ENCODE measurements around the gene FMNL2.

The FMNL2 gene

DNA sequence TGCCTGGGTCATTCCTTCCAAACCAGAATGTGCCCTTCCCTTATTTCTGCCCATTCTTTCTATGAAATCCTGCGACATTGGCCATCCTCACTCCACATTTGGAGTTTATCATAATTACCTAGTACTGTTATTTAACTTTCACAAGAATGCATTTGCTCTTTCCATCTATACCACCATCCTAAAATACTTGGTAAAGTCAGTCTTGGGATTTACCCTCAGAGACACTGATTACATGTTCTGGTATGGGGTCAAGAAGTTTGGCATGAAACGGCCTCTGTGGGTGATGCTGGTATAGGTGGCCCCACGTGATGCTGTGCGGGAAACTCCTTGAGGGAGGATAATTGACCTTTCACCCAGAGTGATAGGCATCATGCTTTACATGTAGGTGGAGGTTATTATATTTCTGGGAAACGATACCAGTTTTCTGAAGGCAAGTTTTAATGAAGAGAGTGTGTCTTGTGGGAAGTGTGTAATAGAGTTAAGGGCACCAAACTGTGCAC is 123.5 kb downstream of the FMNL2 start:
- no peak for DNase-seq (ENCODE audit: low read depth)
- TF ChIP-seq, protein P1, sequence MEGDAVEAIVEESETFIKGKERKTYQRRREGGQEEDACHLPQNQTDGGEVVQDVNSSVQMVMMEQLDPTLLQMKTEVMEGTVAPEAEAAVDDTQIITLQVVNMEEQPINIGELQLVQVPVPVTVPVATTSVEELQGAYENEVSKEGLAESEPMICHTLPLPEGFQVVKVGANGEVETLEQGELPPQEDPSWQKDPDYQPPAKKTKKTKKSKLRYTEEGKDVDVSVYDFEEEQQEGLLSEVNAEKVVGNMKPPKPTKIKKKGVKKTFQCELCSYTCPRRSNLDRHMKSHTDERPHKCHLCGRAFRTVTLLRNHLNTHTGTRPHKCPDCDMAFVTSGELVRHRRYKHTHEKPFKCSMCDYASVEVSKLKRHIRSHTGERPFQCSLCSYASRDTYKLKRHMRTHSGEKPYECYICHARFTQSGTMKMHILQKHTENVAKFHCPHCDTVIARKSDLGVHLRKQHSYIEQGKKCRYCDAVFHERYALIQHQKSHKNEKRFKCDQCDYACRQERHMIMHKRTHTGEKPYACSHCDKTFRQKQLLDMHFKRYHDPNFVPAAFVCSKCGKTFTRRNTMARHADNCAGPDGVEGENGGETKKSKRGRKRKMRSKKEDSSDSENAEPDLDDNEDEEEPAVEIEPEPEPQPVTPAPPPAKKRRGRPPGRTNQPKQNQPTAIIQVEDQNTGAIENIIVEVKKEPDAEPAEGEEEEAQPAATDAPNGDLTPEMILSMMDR (IDR thresholded peaks at IDR 0.05; ENCODE audit: low read length, missing control alignments): no peak
- H3K4me3 ChIP-seq (replicated peaks; ENCODE audit: low read depth, low read length): no peak overlapping the region

DNA sequence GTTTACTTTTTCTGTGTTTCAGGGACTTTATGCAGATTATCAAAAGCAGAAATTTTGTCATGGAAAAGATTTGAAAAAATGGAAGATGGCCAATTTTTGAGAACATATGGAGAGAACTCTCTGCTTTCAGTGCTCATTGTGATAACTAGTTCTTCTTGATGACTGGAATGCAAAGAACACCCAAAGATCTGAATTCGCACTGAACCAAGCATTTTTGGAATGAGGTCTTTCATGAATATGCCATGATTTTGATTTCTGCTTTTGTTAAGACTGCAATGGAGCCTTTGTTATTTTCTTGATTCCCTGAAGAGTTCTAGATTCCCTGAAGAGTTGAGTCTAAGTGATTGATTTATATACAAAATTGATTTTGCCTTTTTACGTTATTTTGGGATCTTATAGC is 124.1 kb downstream of the FMNL2 start:
- TF ChIP-seq, protein P1 (IDR thresholded peaks at IDR 0.05; ENCODE audit: low read length, missing control alignments): no peak
- H3K4me3 ChIP-seq (replicated peaks; ENCODE audit: low read depth, low read length): no peak overlapping the region
- DNase-seq (ENCODE audit: low read depth): no peak

DNA sequence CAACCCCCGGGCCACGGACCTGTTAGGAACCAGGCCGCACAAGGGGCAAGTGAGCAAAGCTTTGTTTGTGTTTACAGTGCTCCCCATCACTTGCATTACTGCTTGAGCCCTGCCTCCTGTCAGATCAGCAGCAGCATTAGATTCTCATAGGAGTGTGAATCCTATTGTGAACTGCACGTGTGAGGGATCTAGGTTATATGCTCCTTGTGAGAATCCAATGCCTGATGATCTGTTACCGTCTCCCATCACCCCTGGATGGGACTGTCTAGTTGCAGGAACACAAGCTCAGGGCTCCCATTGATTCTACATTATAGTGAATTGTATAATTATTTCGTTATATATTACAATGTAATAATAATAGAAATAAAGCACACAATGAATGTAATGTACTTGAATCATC is 125.6 kb downstream of the FMNL2 start:
- H3K4me3 ChIP-seq (replicated peaks; ENCODE audit: low read depth, low read length): no peak overlapping the region
- no peak for DNase-seq (ENCODE audit: low read depth)
- TF ChIP-seq, protein P1 (IDR thresholded peaks at IDR 0.05; ENCODE audit: low read length, missing control alignments): no peak

DNA sequence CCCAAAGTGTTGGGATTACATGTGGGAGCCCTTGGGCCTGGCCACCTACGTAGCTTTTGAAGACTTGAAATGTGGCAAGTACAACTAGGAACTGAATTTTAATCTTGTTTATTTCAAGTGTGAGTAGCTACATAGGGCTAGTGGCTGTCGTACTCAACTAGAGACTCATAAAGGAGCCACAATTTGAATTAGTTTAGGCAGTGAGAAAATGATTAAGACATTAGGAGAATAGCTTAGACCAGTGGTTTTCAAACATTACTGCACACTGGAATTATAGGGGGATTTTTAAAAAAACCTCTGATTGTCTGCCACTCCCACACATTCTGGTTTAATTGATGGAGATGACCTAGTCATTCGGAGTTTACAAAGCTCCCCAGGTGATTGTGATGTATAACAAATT is 127.1 kb downstream of the FMNL2 start:
- DNase-seq (ENCODE audit: low read depth): no peak
- TF ChIP-seq, protein P1 (IDR thresholded peaks at IDR 0.05; ENCODE audit: low read length, missing control alignments): no peak
- H3K4me3 ChIP-seq (replicated peaks; ENCODE audit: low read depth, low read length): no peak overlapping the region

DNA sequence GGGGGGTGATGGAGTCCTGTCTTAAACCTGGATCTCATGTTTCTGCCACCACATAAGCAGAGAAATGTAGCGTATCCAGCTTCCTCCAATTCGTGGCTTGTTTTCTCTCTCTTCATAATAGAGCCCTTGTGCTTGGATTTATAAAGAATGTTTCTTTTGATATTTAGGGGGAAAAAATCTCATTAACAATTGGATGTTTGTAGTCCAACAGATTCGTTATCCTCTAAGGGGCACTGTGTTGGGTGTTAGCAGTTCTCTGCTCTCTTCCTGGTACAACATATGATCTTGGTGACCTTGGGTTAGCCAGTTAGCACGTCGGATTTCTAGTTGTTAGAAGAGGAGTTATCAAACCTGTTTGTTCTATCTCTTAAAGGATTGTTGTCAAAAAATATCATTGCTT is 127.8 kb downstream of the FMNL2 start:
- TF ChIP-seq, protein P1 (IDR thresholded peaks at IDR 0.05; ENCODE audit: low read length, missing control alignments): no peak
- no peak for DNase-seq (ENCODE audit: low read depth)
- H3K4me3 ChIP-seq (replicated peaks; ENCODE audit: low read depth, low read length): no peak overlapping the region

DNA sequence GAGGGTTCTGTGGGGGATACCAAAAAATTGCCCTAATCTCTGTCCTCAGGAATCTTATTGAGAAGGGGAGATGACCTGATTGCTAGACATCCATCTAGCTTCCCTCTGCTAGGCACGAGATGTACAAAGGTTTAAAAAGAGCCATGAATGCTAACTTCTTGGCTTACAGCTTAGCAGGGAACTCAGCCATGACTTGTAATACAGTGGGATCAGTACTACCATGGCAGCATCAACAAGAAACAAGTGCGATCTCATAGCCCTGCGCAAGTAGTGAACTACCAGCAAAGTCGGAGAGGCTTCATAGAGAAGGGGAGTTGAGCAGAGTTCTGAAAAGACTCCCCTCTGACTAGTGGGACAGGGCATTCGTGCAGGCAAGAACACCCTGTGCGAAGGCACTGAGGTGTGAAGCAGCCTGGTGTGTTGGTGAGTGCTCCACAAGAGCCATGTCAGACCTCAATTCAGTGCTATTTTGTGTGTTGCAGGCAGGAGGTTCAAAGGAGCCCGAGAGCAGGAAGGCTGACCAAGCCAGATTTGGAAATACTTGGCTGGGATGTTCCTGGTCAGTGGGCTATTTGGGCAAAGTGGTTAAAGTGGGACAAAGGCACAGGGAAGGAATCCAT is 130.0 kb downstream of the FMNL2 start:
- TF ChIP-seq, protein P1 (IDR thresholded peaks at IDR 0.05; ENCODE audit: low read length, missing control alignments): no peak

DNA sequence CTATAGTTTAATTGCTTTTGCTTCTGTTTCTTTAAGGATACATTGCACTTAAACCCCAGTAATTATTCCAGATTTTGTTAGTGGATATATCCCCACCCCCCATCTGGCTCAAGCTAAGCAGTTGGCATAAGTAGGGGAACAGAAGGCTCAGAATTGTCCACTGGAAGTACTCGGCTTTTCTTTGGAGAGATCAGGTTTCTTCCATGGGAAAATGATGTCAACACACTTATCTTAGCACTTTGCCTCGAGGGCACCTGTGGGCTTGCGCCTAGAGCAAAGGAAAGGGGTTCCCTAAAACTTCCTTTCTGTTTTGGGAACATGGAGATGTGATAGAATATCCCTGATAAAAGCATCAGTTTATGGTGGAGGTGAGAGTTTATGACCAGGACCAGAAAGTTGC is 130.6 kb downstream of the FMNL2 start:
- H3K4me3 ChIP-seq (replicated peaks; ENCODE audit: low read depth, low read length): no peak overlapping the region
- TF ChIP-seq, protein P1 (IDR thresholded peaks at IDR 0.05; ENCODE audit: low read length, missing control alignments): no peak
- DNase-seq (ENCODE audit: low read depth): no peak

More for the DNA sequence above, 130.0 kb downstream of the FMNL2 start:
- no peak for DNase-seq (ENCODE audit: low read depth)
- H3K4me3 ChIP-seq (replicated peaks; ENCODE audit: low read depth, low read length): no peak overlapping the region

All from fibroblast of pulmonary artery (primary cell).